WTC11 (cell line): ENCODE results near the gene PROZ. TPM values are rescaled to one million over a fixed set of nuclear protein-coding genes. Genes with fewer than 3 reads are reported as not detected.
A peak's percentile ranks its signal among the peaks of the same experiment; 100 is the strongest.

Experiments
- ARID4B ChIP-seq: sonication (generic); formaldehyde crosslinking; IDR thresholded peaks from 2 replicates; pipeline ENCODE4 v1.8.0; 2023; ENCODE audit warnings: missing genetic modification reagents, mild to moderate bottlenecking, borderline replicate concordance
- ATF2 ChIP-seq: sonication (generic); formaldehyde crosslinking; IDR thresholded peaks from 2 replicates; pipeline ENCODE4 v1.8.1; 2022; ENCODE audit warnings: low read depth, missing genetic modification reagents, borderline replicate concordance
- E2F4 ChIP-seq: sonication (generic); formaldehyde crosslinking; IDR thresholded peaks from 2 replicates; pipeline ENCODE4 v1.8.1; 2022; ENCODE audit warnings: low read depth, mild to moderate bottlenecking, moderate library complexity, missing genetic modification reagents, borderline replicate concordance
- E2F5 ChIP-seq: sonication (generic); formaldehyde crosslinking; IDR thresholded peaks from 2 replicates; pipeline ENCODE4 v1.8.1; 2022; ENCODE audit warnings: mild to moderate bottlenecking, moderate library complexity, missing genetic modification reagents
- FOXJ3 ChIP-seq: sonication (generic); formaldehyde crosslinking; IDR thresholded peaks from 2 replicates; pipeline ENCODE4 v1.9.0; 2021; ENCODE audit warnings: missing genetic modification reagents, mild to moderate bottlenecking, borderline replicate concordance
- HMGA2 ChIP-seq: fragments of 250-450 bp; sonication (Bioruptor Pico); IDR thresholded peaks from 2 replicates; pipeline ENCODE4 v1.4.0; 2021; ENCODE audit warnings: mild to moderate bottlenecking, moderate library complexity
- HMGXB4 ChIP-seq: sonication (generic); formaldehyde crosslinking; IDR thresholded peaks from 2 replicates; pipeline ENCODE4 v1.8.1; 2023; ENCODE audit warnings: mild to moderate bottlenecking, moderate library complexity, missing genetic modification reagents
- IRF2 ChIP-seq: sonication (generic); formaldehyde crosslinking; IDR thresholded peaks from 2 replicates; pipeline ENCODE4 v1.8.0; 2022; ENCODE audit warnings: low read depth, missing genetic modification reagents, borderline replicate concordance
- JAZF1 ChIP-seq: fragments of 250-450 bp; sonication (Bioruptor Pico); IDR thresholded peaks from 2 replicates; pipeline ENCODE4 v1.9.0; 2021; ENCODE audit warnings: moderate library complexity, mild to moderate bottlenecking, inconsistent platforms
- MXD4 ChIP-seq: fragments of 250-450 bp; sonication (Bioruptor Pico); IDR thresholded peaks from 2 replicates; pipeline ENCODE4 v1.8.0; 2021; ENCODE audit warnings: mild to moderate bottlenecking, moderate library complexity, borderline replicate concordance
- NFATC4 ChIP-seq: fragments of 250-450 bp; sonication (Bioruptor Pico); IDR thresholded peaks from 2 replicates; pipeline ENCODE4 v1.9.0; 2021; ENCODE audit warnings: mild to moderate bottlenecking
- RORB ChIP-seq: fragments of 250-450 bp; sonication (Bioruptor Pico); IDR thresholded peaks from 2 replicates; pipeline ENCODE4 v1.9.0; 2021; ENCODE audit warnings: mild to moderate bottlenecking
- STAT6 ChIP-seq: sonication (generic); formaldehyde crosslinking; conservative IDR thresholded peaks from 2 replicates; pipeline ENCODE4 v1.8.1; 2023; ENCODE audit warnings: mild to moderate bottlenecking, low read depth, missing genetic modification reagents, moderate library complexity
- USF2 ChIP-seq: sonication (generic); formaldehyde crosslinking; IDR thresholded peaks from 2 replicates; pipeline ENCODE4 v1.8.1; 2023; ENCODE audit warnings: mild to moderate bottlenecking, missing genetic modification reagents, moderate library complexity
- ZBTB21 ChIP-seq: sonication (generic); formaldehyde crosslinking; IDR thresholded peaks from 2 replicates; pipeline ENCODE4 v1.8.1; 2023; ENCODE audit warnings: mild to moderate bottlenecking, missing genetic modification reagents, borderline replicate concordance
- ZNF138 ChIP-seq: sonication (generic); formaldehyde crosslinking; conservative IDR thresholded peaks from 2 replicates; pipeline ENCODE4 v1.8.1; 2022; ENCODE audit warnings: mild to moderate bottlenecking, moderate library complexity, missing genetic modification reagents
- ZNF423 ChIP-seq: fragments of 250-450 bp; sonication (Bioruptor Pico); IDR thresholded peaks from 2 replicates; pipeline ENCODE4 v2.1.2; 2022; ENCODE audit warnings: mild to moderate bottlenecking, moderate library complexity
- ZNF425 ChIP-seq: fragments of 250-450 bp; sonication (Bioruptor Pico); conservative IDR thresholded peaks from 2 replicates; pipeline ENCODE4 v1.9.0; 2021; ENCODE audit warnings: mild to moderate bottlenecking
- ZNF512 ChIP-seq: sonication (generic); formaldehyde crosslinking; IDR thresholded peaks from 2 replicates; pipeline ENCODE4 v1.8.1; 2022; ENCODE audit warnings: missing genetic modification reagents, borderline replicate concordance
- total RNA-seq: library from RNA; stranded (reverse); gene quantifications from 3 replicates; pipeline ENCODE4 v1.2.3, GENCODE V29; 2021

Gene PROZ
- total RNA-seq, 1 experiment from 2014 or later, result not detected

GRCh38 chr13:113109151-113110047 lies 49.0 kb upstream of the PROZ start (continued):
- peak; percentile 39 for TF ChIP-seq USF2
- no peak for TF ChIP-seq HMGA2 (CRISPR knock-in tag)
- no peak for TF ChIP-seq RORB
- TF ChIP-seq ATF2 (CRISPR knock-in tag), result no peak
- no peak for TF ChIP-seq ZNF512 (CRISPR knock-in tag)
- peak; percentile 26; the same call in 1 of the 2 replicates for TF ChIP-seq E2F5 (CRISPR knock-in tag)
- TF ChIP-seq FOXJ3 (CRISPR knock-in tag), result no peak
- no peak for TF ChIP-seq ZBTB21 (CRISPR knock-in tag)
- TF ChIP-seq ZNF425 (CRISPR knock-in tag), result no peak
- TF ChIP-seq ARID4B (CRISPR knock-in tag), result no peak
- TF ChIP-seq IRF2 (CRISPR knock-in tag), result no peak
- TF ChIP-seq ZNF138, result no peak
- no peak for TF ChIP-seq MXD4 (CRISPR knock-in tag)
- TF ChIP-seq STAT6 (CRISPR knock-in tag), result 0 out of 2 replicates have a peak, but pooled peaks have one; percentile 49
- no peak for TF ChIP-seq JAZF1
- TF ChIP-seq NFATC4, result no peak
- no peak for TF ChIP-seq ZNF423 (CRISPR knock-in tag)
- TF ChIP-seq HMGXB4 (CRISPR knock-in tag), result no peak
- no peak for TF ChIP-seq E2F4 (CRISPR knock-in tag)
